Breast epithelium (tissue), 4 donors: ENCODE data around the gene HIC1. TPM values are rescaled to one million over a fixed set of nuclear protein-coding genes. Genes with fewer than 3 reads are reported as not detected.

Experiments
- DNase-seq, 2 donors: peaks; one replicate each; pipeline ENCODE4 v3.0.0-alpha.2; 2019; ENCODE audit warnings: low spot score in 2 of 2
- H3K27ac ChIP-seq, 2 donors: fragments of 200-600 bp; sonication (generic) in 1 of 2; one replicate each; pipeline ENCODE4 v1.5.1; 2016 to 2019; ENCODE audit warnings: mild to moderate bottlenecking in 1 of 2
- H3K27me3 ChIP-seq, 2 donors: fragments of 200-600 bp; sonication (generic) in 1 of 2; one replicate each; pipeline versions ENCODE4 v1.5.1 to v1.6.0; 2017 to 2019; ENCODE audit warnings: control low read depth in 1 of 2, mild to moderate bottlenecking in 1 of 2
- H3K36me3 ChIP-seq: fragments of 200-600 bp; one replicate; pipeline ENCODE4 v1.5.1; 2019
- H3K4me1 ChIP-seq, 2 donors: fragments of 200-600 bp; sonication (generic); one replicate each; pipeline ENCODE4 v1.5.1; 2016 to 2019; ENCODE audit warnings: control low read depth in 1 of 2
- H3K4me3 ChIP-seq, 3 donors: fragments of 200-600 bp; sonication (generic); 1 replicate in 2 of 3; 2 replicates in 1 of 3; pipeline ENCODE4 v1.5.1; 2016 to 2019; ENCODE audit warnings: mild to moderate bottlenecking in 3 of 3, moderate library complexity in 2 of 3
- H3K9me3 ChIP-seq, 2 donors: fragments of 200-600 bp; sonication (generic) in 1 of 2; one replicate each; pipeline ENCODE4 v1.5.1; 2016 to 2019; ENCODE audit warnings: control low read depth in 1 of 2
- POLR2A ChIP-seq: fragments of 450-650 bp; IDR thresholded peaks from one replicate; pipeline ENCODE4 v1.6.1; 2016; ENCODE audit warnings: antibody characterized with exemption, mild to moderate bottlenecking, moderate library complexity
- POLR2AphosphoS5 ChIP-seq, 3 donors: sonication (generic); formaldehyde crosslinking; IDR thresholded peaks; one replicate each; pipeline ENCODE4 v1.6.1; 2017; ENCODE audit warnings: antibody characterized with exemption in 3 of 3
- intact Hi-C: fragments of 100-400 bp; cut with DNase I; formaldehyde crosslinking; loops from one replicate; pipeline ENCODE4 v1.15.1; 2023; ENCODE audit warnings: low total_unique reads
- total RNA-seq, 3 donors: library from RNA; depleted of rRNA; stranded (reverse); fragments of >200 nt; gene quantifications; one replicate each; pipeline ENCODE4 v1.1.0, GENCODE V29; 2016
- TF ChIP-seq, protein P1 (sequence below), 3 donors: fragments of 450-650 bp; IDR thresholded peaks; one replicate each; pipeline ENCODE4 v1.5.1; 2016 to 2017; ENCODE audit warnings: antibody characterized with exemption in 3 of 3, mild to moderate bottlenecking in 3 of 3, moderate library complexity in 3 of 3

The HIC1 gene
- total RNA-seq, 3 donors from 2014 or later = 12.6 to 16.4 (median 12.7) TPM

DNA sequence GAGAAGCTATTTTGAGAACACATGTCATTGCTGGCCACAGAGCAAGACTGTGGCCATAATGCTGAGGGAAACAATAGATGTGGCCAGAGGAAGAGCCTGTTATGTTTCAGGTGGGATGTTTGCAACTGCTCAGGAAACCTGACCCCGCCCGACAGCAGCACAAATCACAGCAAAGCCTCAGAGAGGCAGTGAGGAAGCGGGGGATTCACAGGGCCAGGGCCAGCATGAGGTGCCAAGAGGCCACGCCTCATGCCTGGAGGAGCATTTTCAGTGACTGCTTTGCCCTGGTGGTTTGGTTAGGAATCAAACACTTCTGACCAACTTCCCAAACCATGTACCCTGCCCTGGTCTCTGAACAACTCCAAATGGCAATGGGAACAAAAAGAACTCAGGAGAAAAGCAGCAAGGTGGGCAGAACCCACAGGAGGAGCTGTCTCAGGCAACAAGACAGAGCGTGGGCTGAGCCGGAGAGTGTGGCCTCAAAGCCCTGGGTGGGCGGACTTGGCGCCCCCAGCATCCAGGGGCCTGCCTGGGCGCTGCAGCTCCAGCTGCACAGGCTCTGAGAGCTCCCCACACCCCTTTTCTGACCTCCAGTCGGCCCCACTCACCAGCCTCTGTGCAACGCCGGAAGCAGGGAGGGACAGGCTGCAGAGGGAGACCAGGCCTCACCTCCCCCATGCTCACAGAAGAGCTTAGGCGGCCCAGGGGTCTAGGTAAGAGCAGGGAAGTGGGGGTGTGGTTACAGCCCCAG, 20.6 kb downstream of the HIC1 start:
- no peak for DNase-seq
- H3K4me1 ChIP-seq = no peaks in the 10 kb centered on the region
- no peak for TF ChIP-seq POLR2AphosphoS5 (IDR thresholded peaks at IDR 0.05)
- TF ChIP-seq POLR2A = no peak
- TF ChIP-seq, protein P1, sequence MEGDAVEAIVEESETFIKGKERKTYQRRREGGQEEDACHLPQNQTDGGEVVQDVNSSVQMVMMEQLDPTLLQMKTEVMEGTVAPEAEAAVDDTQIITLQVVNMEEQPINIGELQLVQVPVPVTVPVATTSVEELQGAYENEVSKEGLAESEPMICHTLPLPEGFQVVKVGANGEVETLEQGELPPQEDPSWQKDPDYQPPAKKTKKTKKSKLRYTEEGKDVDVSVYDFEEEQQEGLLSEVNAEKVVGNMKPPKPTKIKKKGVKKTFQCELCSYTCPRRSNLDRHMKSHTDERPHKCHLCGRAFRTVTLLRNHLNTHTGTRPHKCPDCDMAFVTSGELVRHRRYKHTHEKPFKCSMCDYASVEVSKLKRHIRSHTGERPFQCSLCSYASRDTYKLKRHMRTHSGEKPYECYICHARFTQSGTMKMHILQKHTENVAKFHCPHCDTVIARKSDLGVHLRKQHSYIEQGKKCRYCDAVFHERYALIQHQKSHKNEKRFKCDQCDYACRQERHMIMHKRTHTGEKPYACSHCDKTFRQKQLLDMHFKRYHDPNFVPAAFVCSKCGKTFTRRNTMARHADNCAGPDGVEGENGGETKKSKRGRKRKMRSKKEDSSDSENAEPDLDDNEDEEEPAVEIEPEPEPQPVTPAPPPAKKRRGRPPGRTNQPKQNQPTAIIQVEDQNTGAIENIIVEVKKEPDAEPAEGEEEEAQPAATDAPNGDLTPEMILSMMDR (IDR thresholded peaks at IDR 0.05) = no peak
- no peak overlapping the region for H3K4me3 ChIP-seq
- H3K9me3 ChIP-seq = no peaks in the 10 kb centered on the region
- H3K36me3 ChIP-seq = no peaks in the 10 kb centered on the region
- intact Hi-C loops = no loop called here
- peak overlapping the region; percentile 70 to 92 for H3K27ac ChIP-seq
- H3K27me3 ChIP-seq = no peaks in the 10 kb centered on the region

- no peaks in the 10 kb centered on the region for H3K9me3 ChIP-seq
- no peaks in the 10 kb centered on the region for H3K4me1 ChIP-seq
- H3K27ac ChIP-seq = peak overlapping the region; percentile 70 to 92
- TF ChIP-seq, protein P1 (IDR thresholded peaks at IDR 0.05) = no peak
- TF ChIP-seq POLR2A (no peak), POLR2AphosphoS5 (IDR thresholded peaks at IDR 0.05) (no peak)
- intact Hi-C loops = no loop called here
- no peaks in the 10 kb centered on the region for H3K27me3 ChIP-seq
- peaks cover 5% of the 10 kb centered on the region for H3K36me3 ChIP-seq
- H3K4me3 ChIP-seq = no peak overlapping the region
- DNase-seq = no peak
Measured at GRCh38 chr17:2076087-2076984, 21.4 kb downstream of the HIC1 start.

- intact Hi-C loops = no loop called here
- H3K27me3 ChIP-seq = no peaks in the 10 kb centered on the region
- DNase-seq = no peak
- TF ChIP-seq POLR2A (no peak), POLR2AphosphoS5 (IDR thresholded peaks at IDR 0.05) (no peak)
- TF ChIP-seq, protein P1 (IDR thresholded peaks at IDR 0.05) = no peak
- no peak overlapping the region for H3K4me3 ChIP-seq
- H3K27ac ChIP-seq = peak overlapping the region; percentile 70 to 92
- no peaks in the 10 kb centered on the region for H3K9me3 ChIP-seq
- H3K4me1 ChIP-seq = no peaks in the 10 kb centered on the region
- H3K36me3 ChIP-seq = peaks cover 5% of the 10 kb centered on the region
Measured at GRCh38 chr17:2077040-2077439, 22.1 kb downstream of the HIC1 start.

GRCh38 chr17:2081564-2081963, 26.7 kb downstream of the HIC1 start:
- Histone ChIP-seq H3K4me1 (peaks cover 19 to 27% of the 10 kb centered on the region in 2 donors), H3K4me3 (no peak overlapping the region), H3K9me3 (no peaks in the 10 kb centered on the region), H3K27ac (peak overlapping the region; percentile 94 to 97), H3K36me3 (peaks cover 5% of the 10 kb centered on the region), H3K27me3 (no peaks in the 10 kb centered on the region)
- intact Hi-C loops = no loop called here
- TF ChIP-seq POLR2A (no peak), POLR2AphosphoS5 (IDR thresholded peaks at IDR 0.05) (no peak)
- TF ChIP-seq, protein P1 (IDR thresholded peaks at IDR 0.05) = no peak
- DNase-seq = no peak
